ENCODE data around the gene NAXE.

Gene NAXE

GRCh38 chr1:156642265-156643048, 50.9 kb downstream of the NAXE start:
- no peak overlapping the region for H3K27ac ChIP-seq (ENCODE audit: low read length)
- no peaks in the 10 kb centered on the region for H3K36me3 ChIP-seq (ENCODE audit: control insufficient read depth in 1 of 2, insufficient read depth in 2 of 2, low read length in 2 of 2)
- H3K4me3 ChIP-seq (ENCODE audit: low read depth in 1 of 2, low read length in 2 of 2): peak overlapping the region in 1 of 2 donors; percentile 44
- H3K27me3 ChIP-seq (ENCODE audit: low read depth, low read length): peaks cover 47% of the 10 kb centered on the region
- H3K4me1 ChIP-seq (ENCODE audit: control insufficient read depth in 1 of 2, insufficient read depth in 2 of 2, low read length in 2 of 2): peaks cover 0 to 11% of the 10 kb centered on the region in 2 donors
- H3K9me3 ChIP-seq (ENCODE audit: control insufficient read depth in 1 of 2, low read length in 2 of 2): no peaks in the 10 kb centered on the region

GRCh38 chr1:156643049-156643777, 51.6 kb downstream of the NAXE start:
- Histone ChIP-seq H3K9me3 (ENCODE audit: control insufficient read depth in 1 of 2, low read length in 2 of 2) (no peaks in the 10 kb centered on the region), H3K4me1 (ENCODE audit: control insufficient read depth in 1 of 2, insufficient read depth in 2 of 2, low read length in 2 of 2) (peaks cover 0 to 11% of the 10 kb centered on the region in 2 donors), H3K27ac (ENCODE audit: low read length) (no peak overlapping the region), H3K27me3 (ENCODE audit: low read depth, low read length) (peaks cover 54% of the 10 kb centered on the region), H3K36me3 (ENCODE audit: control insufficient read depth in 1 of 2, insufficient read depth in 2 of 2, low read length in 2 of 2) (no peaks in the 10 kb centered on the region), H3K4me3 (ENCODE audit: low read depth in 1 of 2, low read length in 2 of 2) (no peak overlapping the region)

GRCh38 chr1:156643778-156644092, 52.2 kb downstream of the NAXE start:
- H3K9me3 ChIP-seq (ENCODE audit: control insufficient read depth in 1 of 2, low read length in 2 of 2): no peaks in the 10 kb centered on the region
- H3K4me3 ChIP-seq (ENCODE audit: low read depth in 1 of 2, low read length in 2 of 2): no peak overlapping the region
- peaks cover 0 to 11% of the 10 kb centered on the region in 2 donors for H3K4me1 ChIP-seq (ENCODE audit: control insufficient read depth in 1 of 2, insufficient read depth in 2 of 2, low read length in 2 of 2)
- H3K36me3 ChIP-seq (ENCODE audit: control insufficient read depth in 1 of 2, insufficient read depth in 2 of 2, low read length in 2 of 2): no peaks in the 10 kb centered on the region
- no peak overlapping the region for H3K27ac ChIP-seq (ENCODE audit: low read length)
- peaks cover 54% of the 10 kb centered on the region for H3K27me3 ChIP-seq (ENCODE audit: low read depth, low read length)

All from muscle layer of duodenum (tissue), 2 donors.